MM.1S (cell line): ENCODE measurements around the gene SPATC1L.

Experiments used
- DNase-seq: peaks from one replicate; pipeline ENCODE4 v3.0.0-alpha.2; 2015
- H2AFZ ChIP-seq: fragments of 300-600 bp; sonication (generic); 2 replicates; pipeline ENCODE4 v1.6.0; 2016; ENCODE audit warnings: antibody characterized with exemption, low read length
- H3F3A ChIP-seq: fragments of 300-600 bp; sonication (generic); 2 replicates; pipeline ENCODE4 v1.6.1; 2016; ENCODE audit warnings: mild to moderate bottlenecking, antibody characterized with exemption, low read length, moderate library complexity, mixed read lengths; ENCODE audit not compliant: insufficient read depth
- H3K27ac ChIP-seq: fragments of 300-600 bp; sonication (generic); 2 replicates; pipeline ENCODE4 v1.5.1; 2016; ENCODE audit warnings: mild to moderate bottlenecking, low read length
- H3K27me3 ChIP-seq: fragments of 300-600 bp; sonication (generic); replicated peaks from 2 replicates; pipeline ENCODE4 v1.6.0; 2016; ENCODE audit warnings: low read length; ENCODE audit not compliant: insufficient read depth
- H3K36me3 ChIP-seq: fragments of 300-600 bp; sonication (generic); replicated peaks from 2 replicates; pipeline ENCODE4 v1.6.1; 2016; ENCODE audit warnings: mild to moderate bottlenecking, low read length, mixed read lengths; ENCODE audit not compliant: insufficient read depth
- H3K4me1 ChIP-seq: fragments of 300-600 bp; sonication (generic); 2 replicates; pipeline ENCODE4 v1.6.1; 2016; ENCODE audit warnings: low read length, mixed read lengths
- H3K4me2 ChIP-seq: fragments of 300-600 bp; sonication (generic); 2 replicates; pipeline ENCODE4 v1.6.0; 2016; ENCODE audit warnings: low read depth, low read length
- H3K4me3 ChIP-seq: fragments of 300-600 bp; sonication (generic); 2 replicates; pipeline ENCODE4 v1.5.1; 2016; ENCODE audit warnings: low read length, mixed read lengths
- H3K79me2 ChIP-seq: fragments of 300-600 bp; sonication (generic); 2 replicates; pipeline ENCODE4 v1.6.1; 2016; ENCODE audit warnings: mixed run types, low read length, mixed read lengths
- H3K9ac ChIP-seq: fragments of 300-600 bp; sonication (generic); 2 replicates; pipeline ENCODE4 v1.6.1; 2016; ENCODE audit warnings: low read length, mixed read lengths
- H3K9me2 ChIP-seq: fragments of 300-600 bp; sonication (generic); replicated peaks from 2 replicates; pipeline ENCODE4 v1.6.1; 2016; ENCODE audit warnings: mild to moderate bottlenecking, low read length, mixed read lengths; ENCODE audit not compliant: insufficient read depth
- H3K9me3 ChIP-seq: fragments of 300-600 bp; sonication (generic); replicated peaks from 2 replicates; pipeline ENCODE4 v1.6.1; 2016; ENCODE audit warnings: mild to moderate bottlenecking, low read length, mixed read lengths; ENCODE audit not compliant: insufficient read depth
- H4K20me1 ChIP-seq: fragments of 300-600 bp; sonication (generic); 2 replicates; pipeline ENCODE4 v1.6.1; 2016; ENCODE audit warnings: mild to moderate bottlenecking, low read length, moderate library complexity, mixed read lengths; ENCODE audit not compliant: insufficient read depth
- CTCF ChIP-seq: fragments of 300-600 bp; sonication (generic); IDR thresholded peaks from 2 replicates; pipeline ENCODE4 v1.5.1; 2016; ENCODE audit warnings: antibody characterized with exemption, low read length, mixed read lengths
- EZH2 ChIP-seq: fragments of 300-600 bp; sonication (generic); optimal IDR thresholded peaks from 2 replicates; pipeline ENCODE3; 2017; ENCODE audit warnings: low read depth, mild to moderate bottlenecking, antibody characterized with exemption, low read length, mixed read lengths
- EZH2phosphoT487 ChIP-seq: fragments of 300-600 bp; sonication (generic); IDR thresholded peaks from 2 replicates; pipeline ENCODE4 v1.6.1; 2018; ENCODE audit warnings: antibody characterized with exemption, low read length

Gene SPATC1L

GRCh38 chr21:46151989-46152926, 32.0 kb downstream of the SPATC1L start:
- Histone ChIP-seq H3K9me3 (no peaks in the 10 kb centered on the region), H4K20me1 (no peaks in the 10 kb centered on the region), H3K27ac (no peak overlapping the region), H3K79me2 (no peaks in the 10 kb centered on the region), H3K9ac (no peak overlapping the region), H3K9me2 (no peaks in the 10 kb centered on the region), H3K27me3 (peaks cover 56% of the 10 kb centered on the region), H3K36me3 (no peaks in the 10 kb centered on the region), H2AFZ (no peak overlapping the region), H3K4me1 (no peaks in the 10 kb centered on the region), H3K4me2 (no peak overlapping the region), H3F3A (no peaks in the 10 kb centered on the region), H3K4me3 (no peak overlapping the region)
- DNase-seq: no peak
- no peak for TF ChIP-seq EZH2
- TF ChIP-seq EZH2phosphoT487: no peak
- TF ChIP-seq CTCF: no peak

GRCh38 chr21:46151261-46151988, 32.8 kb downstream of the SPATC1L start:
- Histone ChIP-seq H3K36me3 (no peaks in the 10 kb centered on the region), H3K9ac (no peak overlapping the region), H2AFZ (no peak overlapping the region), H3K9me3 (no peaks in the 10 kb centered on the region), H3K79me2 (no peaks in the 10 kb centered on the region), H3K9me2 (no peaks in the 10 kb centered on the region), H3K4me2 (no peak overlapping the region), H3F3A (no peaks in the 10 kb centered on the region), H4K20me1 (no peaks in the 10 kb centered on the region), H3K27ac (no peak overlapping the region), H3K4me1 (no peaks in the 10 kb centered on the region), H3K27me3 (peaks cover 56% of the 10 kb centered on the region), H3K4me3 (no peak overlapping the region)
- DNase-seq: no peak
- no peak for TF ChIP-seq CTCF
- no peak for TF ChIP-seq EZH2phosphoT487

GRCh38 chr21:46150491-46151121, 33.7 kb downstream of the SPATC1L start:
- Histone ChIP-seq H4K20me1 (no peaks in the 10 kb centered on the region), H3K4me1 (no peaks in the 10 kb centered on the region), H3K36me3 (no peaks in the 10 kb centered on the region), H3K4me3 (no peak overlapping the region), H3K4me2 (no peak overlapping the region), H3K79me2 (no peaks in the 10 kb centered on the region), H3K9me2 (no peaks in the 10 kb centered on the region), H3F3A (no peaks in the 10 kb centered on the region), H3K9me3 (no peaks in the 10 kb centered on the region), H3K9ac (no peak overlapping the region), H3K27ac (no peak overlapping the region), H2AFZ (no peak overlapping the region), H3K27me3 (peaks cover 56% of the 10 kb centered on the region)
- DNase-seq: no peak
- no peak for TF ChIP-seq CTCF
